ENCODE results near the gene ZNF678.
"Not testable (repeated sequence)": the region's sequence is repeated elsewhere in the genome, so short reads cannot be mapped to it uniquely, and the experiment has no call there.

Gene ZNF678

DNA sequence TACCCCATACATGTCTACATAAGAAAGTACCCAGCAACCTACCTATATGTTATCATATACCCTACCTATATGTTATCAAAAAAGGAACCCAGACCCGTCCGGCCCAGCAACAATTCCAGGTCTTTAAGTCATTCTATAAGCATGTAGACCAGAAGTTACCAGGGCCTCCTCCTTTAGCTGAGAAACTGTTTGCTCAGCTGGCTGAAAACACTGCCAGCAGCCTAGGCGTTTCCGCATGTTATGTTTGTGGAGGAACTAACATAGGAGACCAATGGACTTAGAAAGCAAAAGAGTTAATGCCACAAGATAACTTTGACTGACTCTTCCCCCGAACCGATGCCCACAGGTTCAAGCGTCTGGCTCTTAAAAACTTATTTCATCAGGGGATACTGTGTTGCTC is 7.1 kb upstream of the ZNF678 start:
- no peak for DNase-seq

DNA sequence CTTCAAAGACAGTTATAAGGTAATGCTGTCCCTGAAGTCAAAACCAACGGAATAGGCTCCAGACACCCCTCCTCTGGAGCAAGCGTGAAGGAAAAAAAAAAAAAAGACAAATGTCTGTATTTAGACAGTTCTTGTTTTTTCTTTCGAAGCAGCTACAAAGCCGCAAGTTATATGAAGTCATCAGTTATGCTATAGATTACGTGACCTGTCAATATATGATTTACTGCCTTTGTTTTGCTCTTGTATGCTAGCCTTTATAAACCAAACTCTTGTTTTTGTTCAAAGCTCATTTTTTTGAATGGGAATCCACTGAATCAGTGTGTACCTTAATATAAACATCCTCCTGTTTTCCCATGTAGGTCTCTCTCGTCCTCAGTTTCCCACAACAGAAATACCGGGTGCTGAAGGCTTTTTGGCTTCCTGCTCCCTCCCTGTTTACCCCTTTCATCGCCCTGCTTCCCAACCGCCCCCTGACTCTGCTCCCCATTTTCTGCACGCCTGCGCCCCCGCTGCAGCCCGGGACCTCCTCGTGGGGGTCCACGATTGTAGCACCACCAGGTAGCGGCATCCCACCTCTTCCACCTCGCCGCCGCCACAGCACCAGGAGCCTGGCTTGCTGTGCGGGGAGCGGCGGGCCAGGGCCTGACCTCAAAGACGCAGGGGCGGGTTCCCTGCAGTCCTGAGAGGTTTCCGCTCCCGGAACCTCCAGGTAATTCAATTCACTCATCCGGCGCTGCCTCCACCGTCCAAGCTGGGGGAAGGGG is 5.2 kb upstream of the ZNF678 start:
- DNase-seq = no peak

DNA sequence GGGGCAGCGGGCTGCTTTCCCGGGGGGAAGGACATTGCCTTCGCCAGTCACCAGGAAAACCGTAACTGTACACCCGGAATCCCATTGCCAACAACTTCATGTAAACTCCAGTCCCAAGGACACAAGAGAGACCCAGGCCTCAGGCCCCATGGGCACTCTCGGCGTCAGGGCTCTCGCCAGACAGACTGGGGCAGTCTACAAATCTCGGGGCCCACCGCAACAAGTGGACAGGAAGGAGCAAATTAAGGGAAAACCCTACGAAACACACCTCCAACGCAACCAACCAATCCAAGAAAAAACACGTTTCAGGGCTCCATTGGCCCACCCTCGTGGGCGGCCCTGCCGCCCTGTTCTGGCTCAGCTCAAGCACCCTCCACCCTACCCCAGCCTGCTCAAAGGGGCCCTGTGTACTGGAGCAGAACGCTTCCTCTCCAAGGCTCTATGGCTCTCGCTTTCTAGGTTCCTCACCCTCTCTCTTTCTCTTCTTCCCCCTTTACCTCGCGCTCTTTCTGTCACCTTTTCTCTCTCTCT is 4.6 kb upstream of the ZNF678 start:
- no peak for DNase-seq

DNA sequence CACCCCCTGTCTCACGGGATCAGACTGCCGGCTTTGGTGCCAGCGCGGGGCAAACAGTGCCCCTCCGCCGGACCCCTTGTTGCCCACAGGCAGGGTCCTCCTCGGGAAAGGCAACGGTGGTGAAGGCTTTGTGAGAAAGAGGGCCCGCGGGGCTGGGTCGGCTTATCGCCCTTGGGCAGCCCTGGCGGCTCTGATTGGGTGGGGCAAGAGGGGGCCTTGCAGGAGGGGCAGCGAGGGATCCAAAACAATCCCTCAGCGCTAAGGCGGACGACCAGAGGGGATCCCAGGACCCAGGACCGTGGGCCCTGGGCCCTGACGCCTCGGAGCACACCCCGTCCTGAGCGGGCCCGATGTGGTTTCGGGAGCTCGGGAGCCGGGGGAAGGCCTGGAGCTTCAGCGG is 3.9 kb upstream of the ZNF678 start:
- DNase-seq = no peak

DNA sequence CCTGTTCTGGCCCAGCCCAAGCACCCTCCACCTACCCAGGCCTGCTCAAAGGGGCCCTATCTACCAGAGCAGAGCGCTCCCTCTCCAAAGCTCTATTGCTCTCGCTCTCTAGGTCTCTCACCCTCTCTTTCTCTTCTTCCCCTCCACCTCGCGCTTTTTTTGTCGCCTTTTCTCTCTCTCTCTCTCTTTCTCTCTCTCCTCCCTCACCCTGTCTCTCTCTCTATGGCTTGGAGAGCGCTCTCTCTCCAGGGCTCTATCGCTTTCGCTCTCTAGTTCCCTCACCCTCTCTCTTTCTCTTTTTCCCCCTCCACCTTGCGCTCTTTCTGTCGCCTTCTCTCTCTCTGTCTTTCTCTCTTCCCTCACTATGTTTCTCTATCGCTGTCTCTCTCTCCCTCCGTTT is 3.4 kb upstream of the ZNF678 start:
- no peak for DNase-seq

DNA sequence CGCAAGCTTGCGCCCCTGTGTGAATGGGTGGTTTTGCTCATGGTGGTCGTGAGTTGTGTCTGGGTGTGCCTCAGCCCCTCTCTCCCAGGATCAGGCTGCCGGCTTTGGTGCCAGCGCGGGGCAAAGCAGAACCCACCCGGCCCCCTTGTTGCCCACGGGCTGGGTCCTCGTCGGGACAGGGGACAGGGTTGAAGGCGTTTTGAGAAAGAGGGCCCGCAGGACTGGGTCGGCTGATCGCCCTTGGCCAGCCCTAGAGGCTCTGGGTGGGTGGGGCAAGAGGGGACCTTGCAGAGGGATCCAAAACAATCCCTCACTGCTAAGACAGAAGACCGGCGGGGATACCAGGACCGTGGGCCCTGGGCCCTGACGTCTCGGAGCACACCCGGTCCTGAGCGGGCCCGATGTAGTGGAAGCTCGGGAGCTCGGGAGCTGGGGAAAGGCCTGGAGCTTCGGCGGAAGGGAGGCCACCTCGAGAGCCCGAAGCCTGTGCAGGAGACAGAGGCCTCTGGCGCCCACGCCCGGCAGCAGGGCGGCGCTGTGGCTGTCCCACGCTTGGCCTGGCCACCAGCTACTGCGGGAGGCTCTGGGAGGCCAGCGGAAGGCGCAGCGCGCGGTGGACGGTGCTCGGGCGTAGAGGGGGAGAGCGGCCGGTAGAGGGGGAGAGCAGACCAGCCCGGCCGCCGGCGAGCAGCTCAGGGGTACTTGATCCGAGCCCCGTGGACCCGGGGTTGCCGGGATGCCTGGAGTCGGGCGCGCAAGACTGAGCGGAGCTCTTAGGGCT is 2.8 kb upstream of the ZNF678 start:
- DNase-seq = no peak

DNA sequence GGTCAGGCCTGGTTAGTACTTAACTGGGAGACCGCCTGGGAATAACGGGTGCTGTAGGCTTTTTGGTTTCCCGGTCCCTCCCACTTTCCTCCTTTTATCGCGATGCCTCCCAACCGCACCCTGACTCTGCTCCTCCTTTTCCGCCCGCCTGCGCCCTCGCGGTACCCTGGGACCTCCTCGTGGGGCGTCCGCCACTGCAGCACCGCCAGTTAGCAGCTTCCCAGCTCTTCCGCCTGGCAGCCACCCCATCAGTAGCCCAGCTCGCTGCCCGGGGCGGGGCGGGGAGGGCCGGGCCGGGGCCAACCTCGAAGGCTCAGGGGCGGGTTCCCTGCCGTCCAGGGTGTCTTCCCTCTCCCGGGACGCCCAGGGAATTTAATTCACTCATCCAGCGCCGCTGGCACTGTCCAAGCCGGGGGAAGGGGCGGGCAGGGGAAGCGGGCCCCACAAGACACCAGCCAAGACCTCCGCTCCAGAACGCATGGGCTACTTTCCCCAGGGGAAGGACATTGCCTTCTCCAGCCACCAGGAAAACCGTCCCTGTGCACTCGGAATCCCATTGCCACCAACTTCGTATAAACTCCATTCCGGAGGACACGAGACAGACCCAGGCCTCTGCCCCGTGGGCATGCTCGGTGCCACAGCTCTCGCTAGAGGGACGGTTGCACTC is 2.0 kb upstream of the ZNF678 start:
- DNase-seq = no peak

DNA sequence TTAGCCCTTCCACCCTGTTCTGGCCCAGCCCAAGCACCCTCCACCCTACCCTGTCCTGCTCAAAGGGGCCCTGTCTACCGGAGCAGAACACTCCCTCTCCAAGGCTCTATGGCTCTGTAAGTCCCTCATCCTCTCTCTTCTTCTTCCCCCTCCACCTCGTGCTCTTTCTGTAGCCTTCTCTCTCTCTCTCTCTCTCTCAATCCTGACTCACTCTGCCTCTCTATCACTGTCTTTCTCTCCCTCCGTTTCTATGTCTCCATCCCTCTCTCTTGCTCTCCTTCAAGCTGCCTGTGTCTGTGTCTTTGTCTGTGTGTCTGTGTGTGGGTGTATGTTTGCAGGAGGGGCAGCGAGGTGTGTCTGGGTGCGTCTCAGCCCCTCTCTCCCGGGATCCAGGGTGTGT is 1.3 kb upstream of the ZNF678 start:
- no peak for DNase-seq

DNA sequence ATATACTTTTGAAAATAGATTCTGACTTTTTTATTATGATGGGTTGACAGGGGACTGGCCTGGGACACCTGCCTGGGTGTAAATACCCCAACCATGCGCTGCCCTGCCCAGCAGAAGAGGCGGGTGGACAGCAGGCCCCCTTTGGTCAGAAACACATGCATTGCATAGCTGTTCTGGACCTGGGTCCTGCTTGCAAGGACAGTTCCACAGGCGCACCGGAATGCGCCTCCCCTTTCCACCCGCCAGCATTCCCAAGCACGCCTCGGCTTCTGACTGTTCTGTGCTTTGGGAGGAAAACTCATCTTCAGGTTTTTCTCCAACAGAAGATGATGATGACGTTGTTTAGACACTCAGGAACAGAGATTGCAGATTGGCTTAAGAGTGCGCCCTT is 428 bp upstream of the ZNF678 start:
- DNase-seq = no peak

DNA sequence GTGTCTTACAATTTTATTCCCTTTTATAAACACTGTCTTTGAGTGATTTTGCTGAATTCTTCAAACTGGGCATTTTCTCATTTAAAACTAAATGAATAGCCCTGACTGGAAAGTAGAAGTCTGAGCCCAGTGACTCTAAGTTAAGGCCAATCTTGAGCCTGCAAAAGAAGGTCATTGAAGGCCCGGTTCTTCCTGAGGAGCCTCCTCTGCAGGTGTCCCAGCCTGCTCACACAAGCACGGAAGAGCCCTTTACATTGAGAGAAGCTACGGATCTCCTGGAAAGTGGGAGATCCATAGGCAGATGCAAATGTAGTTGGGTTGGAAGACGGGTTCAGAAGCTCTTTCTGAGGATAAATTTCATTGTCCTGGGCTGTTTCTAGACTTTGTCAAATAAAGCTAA is 3.9 kb downstream of the ZNF678 start:
- DNase-seq = no peak

DNA sequence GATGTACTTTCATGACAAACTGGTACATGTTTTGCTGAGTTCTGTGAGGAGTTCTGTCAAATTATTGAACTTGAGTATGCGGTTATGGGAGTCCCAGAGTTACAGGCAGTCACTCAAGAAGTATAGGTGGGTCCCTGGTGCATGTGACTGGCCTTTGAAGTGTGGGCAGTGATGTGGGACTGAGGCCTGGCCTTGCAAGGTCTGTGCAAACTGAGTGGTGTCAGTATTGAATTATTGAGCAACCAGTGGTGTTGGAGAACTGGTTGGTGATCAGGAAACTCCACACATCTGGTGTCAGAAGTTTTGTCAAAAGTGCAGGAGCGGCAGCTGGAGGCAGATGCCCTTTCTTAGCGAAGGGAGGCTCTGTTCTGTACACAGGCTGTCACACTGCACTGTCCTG is 5.2 kb downstream of the ZNF678 start:
- no peak for DNase-seq

DNA sequence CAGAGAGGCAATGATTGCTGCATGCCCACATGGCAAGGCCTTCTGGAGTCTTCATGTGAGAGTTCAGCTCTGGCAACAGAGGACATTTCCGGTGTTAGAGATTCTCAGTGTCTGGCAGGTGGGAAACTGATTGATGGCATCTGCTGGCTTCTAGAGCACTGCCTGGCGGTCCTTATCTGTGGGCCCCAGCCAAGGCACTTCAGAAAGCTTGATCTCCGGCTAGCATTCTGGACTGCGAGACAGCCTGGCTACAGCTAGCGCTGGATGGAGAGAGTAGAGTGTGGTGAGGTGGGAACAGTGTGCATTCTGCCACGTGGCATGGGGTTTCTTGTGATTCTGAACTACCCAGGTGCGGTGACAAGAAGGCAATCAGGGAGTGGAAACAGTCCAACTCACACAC is 9.4 kb downstream of the ZNF678 start:
- DNase-seq = no peak

DNA sequence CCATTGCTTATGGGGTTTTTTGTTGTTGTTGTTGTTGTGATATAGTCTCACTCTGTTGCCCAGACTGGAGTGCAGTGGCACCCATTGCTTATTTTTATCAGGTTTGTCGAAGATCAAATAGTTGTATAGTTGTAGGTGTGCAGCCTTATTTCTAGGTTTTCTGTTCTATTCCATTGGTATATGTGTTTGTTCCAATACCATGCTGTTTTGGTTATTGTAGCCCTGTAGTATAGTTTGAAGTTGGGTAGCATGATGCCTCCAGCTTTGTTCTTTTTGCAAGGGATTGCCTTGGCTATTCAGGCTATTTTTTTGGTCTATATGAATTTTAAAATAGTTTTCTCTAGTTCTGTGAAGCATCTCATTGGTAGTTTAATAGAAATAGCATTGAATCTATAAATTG is 11.6 kb downstream of the ZNF678 start:
- DNase-seq = no peak

DNA sequence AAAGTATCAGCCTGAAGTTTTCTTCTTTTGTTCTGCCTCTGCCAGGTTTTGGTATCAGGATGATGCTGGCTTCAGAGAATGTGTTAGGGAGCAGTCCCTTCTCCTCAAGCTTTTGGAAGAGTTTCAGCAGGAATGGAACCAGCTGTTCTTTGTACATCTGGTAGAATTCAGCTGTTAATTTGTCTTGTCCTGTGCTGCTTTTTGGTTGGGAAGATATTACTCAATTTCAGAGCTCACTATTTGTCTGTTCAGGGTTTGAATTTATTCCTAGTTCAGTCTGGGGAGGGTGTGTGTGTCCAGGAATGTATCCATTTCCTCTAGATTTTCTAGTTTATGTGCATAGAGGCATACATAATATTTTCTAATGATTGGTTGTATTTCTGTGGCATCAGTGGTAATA is 12.8 kb downstream of the ZNF678 start:
- DNase-seq = no peak

DNA sequence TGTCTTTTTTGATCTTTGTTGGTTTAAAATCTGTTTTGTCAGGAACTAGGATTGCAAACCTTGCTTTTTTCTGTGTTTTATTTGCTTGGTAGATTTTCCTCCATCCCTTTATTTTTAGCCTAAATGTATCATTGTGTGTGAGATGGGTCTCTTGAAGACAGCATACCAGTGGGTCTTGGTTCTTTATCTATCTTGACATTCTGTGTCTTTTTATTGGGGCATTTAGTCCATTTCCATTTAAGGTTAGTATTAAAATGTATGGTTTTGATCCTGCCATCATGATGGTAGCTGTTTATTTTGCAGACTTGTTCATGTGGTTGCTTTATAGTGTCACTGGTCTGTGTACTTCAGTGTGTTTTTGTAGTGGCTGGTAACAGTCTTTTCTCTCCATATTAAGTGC is 14.1 kb downstream of the ZNF678 start:
- no peak for DNase-seq

DNA sequence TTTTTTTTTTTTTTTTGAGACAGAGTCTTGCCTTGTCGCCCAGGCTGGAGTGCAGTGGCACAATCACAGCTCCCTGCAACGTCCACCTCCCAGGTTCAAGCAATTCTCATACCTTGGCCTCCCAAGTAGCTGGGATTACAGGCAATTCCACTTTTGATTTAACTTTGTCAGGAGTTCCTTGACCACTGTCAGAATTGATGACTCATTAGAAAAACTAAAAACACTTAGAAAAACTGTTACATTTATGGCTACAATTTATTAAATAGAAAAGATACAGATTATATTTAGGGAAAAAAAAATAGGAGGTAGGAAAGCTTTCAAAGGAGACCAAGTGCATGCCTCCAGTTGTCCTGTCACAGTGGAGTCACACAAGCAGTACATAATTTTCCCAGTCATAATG is 20.0 kb downstream of the ZNF678 start:
- no peak for DNase-seq

DNA sequence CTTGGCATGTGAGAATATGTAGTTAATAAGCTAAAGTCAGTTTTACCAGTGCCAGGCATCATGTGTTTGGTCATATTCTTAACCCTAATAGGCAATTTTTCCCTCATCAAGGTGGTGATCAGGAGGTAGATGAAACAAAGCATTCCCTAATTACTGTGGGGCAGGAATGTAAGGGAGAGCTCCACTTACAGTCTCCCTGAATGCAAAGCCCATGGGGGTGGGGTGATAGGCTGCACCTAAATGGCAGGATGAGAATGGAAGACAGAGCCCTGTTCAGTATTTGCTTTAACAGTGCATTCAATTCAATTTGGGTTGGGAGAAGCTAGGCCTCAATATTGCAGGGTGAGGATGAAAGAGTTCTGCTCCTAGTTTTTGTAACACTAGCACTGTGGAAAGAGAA is 23.4 kb downstream of the ZNF678 start:
- no peak for DNase-seq

DNA sequence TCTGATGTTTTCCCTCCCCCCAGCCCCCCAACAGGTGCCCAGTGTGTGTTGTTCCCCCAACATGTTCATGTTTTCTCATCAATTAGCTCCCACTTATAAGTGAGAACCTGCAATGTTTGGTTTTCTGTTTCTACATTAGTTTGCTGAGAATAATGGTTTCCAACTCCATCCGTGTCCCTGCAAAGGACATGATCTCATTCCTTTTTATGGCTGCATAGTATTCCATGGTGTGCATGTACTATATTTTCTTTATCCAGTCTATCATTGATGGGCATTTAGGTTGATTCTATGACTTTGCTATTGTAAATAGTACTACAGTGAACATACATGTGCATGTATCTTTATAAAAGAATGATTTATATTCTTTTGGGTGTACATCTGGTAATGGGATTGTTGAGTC is 24.6 kb downstream of the ZNF678 start:
- DNase-seq = no peak

DNA sequence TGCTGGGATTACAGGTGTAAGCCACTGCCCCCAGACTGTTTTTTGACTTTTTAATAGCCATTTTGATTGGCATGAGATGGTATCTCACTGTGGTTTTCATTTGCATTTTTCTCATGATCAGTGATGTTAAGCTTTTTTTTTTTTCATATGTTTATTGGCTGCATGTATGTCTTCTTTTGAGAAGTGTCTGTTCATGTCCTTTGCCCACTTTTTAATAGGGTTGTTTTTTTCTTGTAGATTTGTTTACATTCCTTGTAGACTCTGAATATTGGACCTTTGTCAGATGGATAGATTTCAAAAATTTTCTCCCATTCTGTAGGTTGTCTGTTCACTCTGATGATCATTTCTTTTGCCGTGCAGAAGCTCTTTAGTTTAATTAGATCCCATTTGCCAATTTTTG is 25.4 kb downstream of the ZNF678 start:
- DNase-seq = not testable (repeated sequence)

DNA sequence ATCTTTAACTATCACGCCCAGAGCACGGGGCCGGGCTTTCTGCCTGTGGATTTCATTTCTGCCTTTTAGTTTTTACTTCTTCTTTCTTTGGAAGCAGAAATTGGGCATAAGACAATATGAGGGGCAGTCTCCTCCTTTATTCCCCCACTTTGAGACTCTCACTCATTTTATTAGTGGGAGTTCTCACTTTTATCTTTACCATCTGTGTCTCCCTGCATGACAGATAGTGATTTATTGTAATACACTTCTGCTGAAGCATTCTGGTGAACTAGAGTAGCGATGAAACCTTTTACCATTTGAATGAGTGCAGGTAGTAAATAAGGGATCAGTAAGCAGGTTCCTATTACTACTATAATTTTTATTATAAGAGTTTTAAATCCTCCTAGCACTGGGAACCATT is 26.4 kb downstream of the ZNF678 start:
- DNase-seq = not testable (repeated sequence)

DNA sequence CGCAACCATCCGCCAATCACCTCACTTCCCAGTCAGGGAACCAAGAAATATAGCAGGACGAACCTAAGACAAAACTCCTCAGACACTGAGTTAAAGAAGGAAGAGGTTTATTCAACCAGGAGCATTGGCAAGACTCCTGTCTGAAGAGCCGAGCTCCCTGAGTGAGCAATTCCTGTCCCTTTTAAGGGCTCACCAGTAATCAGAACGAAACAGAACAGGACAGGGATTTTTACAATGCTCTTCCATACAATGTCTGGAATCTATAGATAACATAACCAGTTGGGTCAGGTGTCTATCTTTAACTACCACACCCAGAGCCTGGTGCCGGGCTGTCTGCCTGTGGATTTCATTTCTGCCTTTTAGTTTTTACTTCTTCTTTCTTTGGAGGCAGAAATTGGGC is 32.9 kb downstream of the ZNF678 start:
- DNase-seq = not testable (repeated sequence)

DNA sequence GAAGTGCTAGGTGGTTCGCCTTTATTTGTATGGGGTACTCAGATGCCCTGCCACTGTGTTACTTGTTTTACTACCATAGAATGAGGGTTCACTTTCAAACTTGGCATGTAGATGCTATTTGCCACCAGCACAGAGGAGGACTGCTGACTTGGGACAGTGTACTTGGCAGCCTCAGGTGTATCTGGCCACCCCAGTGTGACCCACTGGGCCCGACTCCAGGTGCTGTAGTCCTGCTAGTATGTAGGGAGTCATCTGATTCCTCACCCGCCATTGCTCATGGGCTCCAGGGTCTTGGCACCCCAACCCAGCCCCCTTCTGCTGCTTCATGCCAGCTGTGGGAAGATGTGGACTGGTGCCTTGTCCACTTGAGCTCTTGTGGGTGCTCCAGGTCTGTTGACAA is 40.0 kb downstream of the ZNF678 start:
- DNase-seq = no peak

DNA sequence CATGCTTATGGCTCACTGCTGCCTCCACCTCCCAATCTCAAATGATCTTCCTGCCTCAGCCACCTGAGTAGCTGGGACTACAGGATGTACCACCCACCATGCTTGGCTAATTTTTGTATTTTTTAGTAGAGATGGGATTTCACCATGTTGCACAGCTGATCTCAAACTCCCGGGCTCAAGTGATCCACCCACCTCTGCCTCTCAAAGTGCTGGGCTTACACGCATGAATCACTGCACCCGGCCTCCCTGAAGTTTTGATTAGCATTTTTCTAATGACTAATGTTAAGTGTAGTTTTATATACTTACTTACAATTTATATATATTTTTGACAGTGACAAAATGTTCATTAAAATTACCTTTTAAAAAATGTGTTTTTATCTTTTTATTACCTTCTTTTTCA is 41.1 kb downstream of the ZNF678 start:
- DNase-seq = no peak

DNA sequence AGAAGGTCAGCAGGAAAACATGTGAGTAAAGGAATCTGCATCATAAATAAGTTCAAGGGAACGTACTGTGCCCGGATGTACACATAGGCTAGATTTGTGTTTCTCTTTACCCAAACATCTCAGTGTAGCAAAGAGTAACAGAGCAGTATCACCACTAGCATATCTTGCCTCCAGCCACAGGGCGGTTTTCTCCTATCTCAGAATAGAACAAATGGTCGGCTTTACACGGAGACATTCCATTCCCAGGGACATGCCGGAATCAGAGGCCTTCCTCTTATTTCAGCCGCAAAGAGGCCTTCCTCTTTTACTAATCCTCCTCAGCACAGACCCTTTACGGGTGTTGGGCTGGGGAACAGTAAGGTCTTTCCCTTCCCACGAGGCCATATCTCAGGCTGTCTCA is 42.9 kb downstream of the ZNF678 start:
- DNase-seq = not testable (repeated sequence)
